Ascending aorta (tissue), 2 donors: ENCODE measurements around the gene FGFBP2. TPM values are rescaled to one million over a fixed set of nuclear protein-coding genes. Genes with fewer than 3 reads are reported as not detected.

Experiments
- DNase-seq, 2 donors: peaks; one replicate each; pipeline ENCODE4 v3.0.0-alpha.2; 2019; ENCODE audit warnings: low spot score in 2 of 2
- H3K27ac ChIP-seq, 2 donors: fragments of 200-600 bp; sonication (generic); one replicate each; pipeline ENCODE4 v1.5.1; 2016 to 2017; ENCODE audit warnings: mild to moderate bottlenecking in 1 of 2
- H3K27me3 ChIP-seq: fragments of 200-600 bp; sonication (generic); one replicate; pipeline ENCODE4 v1.5.1; 2017
- H3K36me3 ChIP-seq, 2 donors: fragments of 200-600 bp; sonication (generic); one replicate each; pipeline ENCODE4 v1.5.1; 2016
- H3K4me1 ChIP-seq, 2 donors: fragments of 200-600 bp; sonication (generic); one replicate each; pipeline ENCODE4 v1.5.1; 2016 to 2017; ENCODE audit warnings: mild to moderate bottlenecking in 1 of 2
- H3K4me3 ChIP-seq, 2 donors: fragments of 200-600 bp; sonication (generic); one replicate each; pipeline ENCODE4 v1.5.1; 2016 to 2017; ENCODE audit warnings: mild to moderate bottlenecking in 1 of 2
- H3K9me3 ChIP-seq, 2 donors: fragments of 200-600 bp; sonication (generic); one replicate each; pipeline ENCODE4 v1.5.1; 2016
- CTCF ChIP-seq, 3 experiments: fragments of 200-600 bp in 2 of 3; fragments of 450-650 bp in 1 of 3; sonication (generic) in 2 of 3; IDR thresholded peaks; one replicate each; pipeline ENCODE4 v1.5.1; 2016 to 2019; ENCODE audit warnings: antibody characterized with exemption in 3 of 3, mild to moderate bottlenecking in 1 of 3, moderate library complexity in 1 of 3
- intact Hi-C: fragments of 100-400 bp; cut with DNase I; formaldehyde crosslinking; loops from one replicate; pipeline ENCODE4 v1.15.1; 2023
- total RNA-seq: library from RNA; depleted of rRNA; stranded (reverse); fragments of >200 nt; gene quantifications from one replicate; pipeline ENCODE4 v1.1.0, GENCODE V29; 2016

FGFBP2 gene
- total RNA-seq, 1 donor from 2014 or later, result not detected

GRCh38 chr4:15929540-15929939 is 33.4 kb downstream of the FGFBP2 start:
- Histone ChIP-seq H3K27ac (no peak overlapping the region), H3K9me3 (no peaks in the 10 kb centered on the region), H3K36me3 (no peaks in the 10 kb centered on the region), H3K27me3 (no peaks in the 10 kb centered on the region), H3K4me1 (no peaks in the 10 kb centered on the region), H3K4me3 (no peak overlapping the region)
- DNase-seq, result no peak
- no peak for TF ChIP-seq CTCF (IDR thresholded peaks at IDR 0.05)
- intact Hi-C loops, result no loop called here

DNA sequence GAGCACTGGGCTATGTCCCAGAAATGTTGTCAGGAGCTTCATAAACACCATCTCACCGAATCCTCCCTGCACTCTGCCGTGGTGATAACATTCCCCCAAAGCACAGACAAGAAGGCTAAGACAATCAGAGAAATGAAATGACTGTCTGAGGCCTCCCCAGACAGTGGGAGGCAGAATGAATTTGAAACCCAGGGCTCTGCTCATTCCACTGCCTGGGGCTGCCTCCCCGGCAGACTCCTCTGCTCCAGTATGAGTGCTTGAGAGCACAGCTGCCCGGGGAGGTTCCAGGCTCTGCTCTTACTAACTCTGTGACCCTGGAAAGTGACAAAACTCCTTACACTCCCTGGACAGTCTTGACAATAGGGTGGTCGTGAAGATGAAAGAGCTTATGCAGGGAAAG is 34.1 kb downstream of the FGFBP2 start:
- TF ChIP-seq CTCF (IDR thresholded peaks at IDR 0.05), result no peak
- H3K27ac ChIP-seq, result no peak overlapping the region

GRCh38 chr4:15926486-15926885 is 36.5 kb downstream of the FGFBP2 start:
- Histone ChIP-seq H3K4me3 (no peak overlapping the region), H3K27me3 (no peaks in the 10 kb centered on the region), H3K9me3 (no peaks in the 10 kb centered on the region), H3K4me1 (no peaks in the 10 kb centered on the region), H3K27ac (no peak overlapping the region), H3K36me3 (no peaks in the 10 kb centered on the region)
- no peak for DNase-seq
- no peak for TF ChIP-seq CTCF (IDR thresholded peaks at IDR 0.05)
- intact Hi-C loops, result no loop called here

More for the DNA sequence above, 34.1 kb downstream of the FGFBP2 start:
- Histone ChIP-seq H3K9me3 (no peaks in the 10 kb centered on the region), H3K4me3 (no peak overlapping the region), H3K4me1 (no peaks in the 10 kb centered on the region), H3K36me3 (no peaks in the 10 kb centered on the region), H3K27me3 (no peaks in the 10 kb centered on the region)
- no peak for DNase-seq
- intact Hi-C loops, result no loop called here

GRCh38 chr4:15925830-15926229 is 37.1 kb downstream of the FGFBP2 start:
- no peak for TF ChIP-seq CTCF (IDR thresholded peaks at IDR 0.05)
- Histone ChIP-seq H3K9me3 (no peaks in the 10 kb centered on the region), H3K4me1 (peaks cover 0 to 2% of the 10 kb centered on the region in 2 donors), H3K36me3 (no peaks in the 10 kb centered on the region), H3K4me3 (no peak overlapping the region), H3K27ac (no peak overlapping the region), H3K27me3 (no peaks in the 10 kb centered on the region)
- no peak for DNase-seq
- intact Hi-C loops, result no loop called here

- no peak overlapping the region for H3K27ac ChIP-seq
- no peak overlapping the region for H3K4me3 ChIP-seq
- no peaks in the 10 kb centered on the region for H3K9me3 ChIP-seq
- DNase-seq, result no peak
- peaks cover 0 to 4% of the 10 kb centered on the region in 2 donors for H3K4me1 ChIP-seq
- TF ChIP-seq CTCF (IDR thresholded peaks at IDR 0.05), result no peak
- no peaks in the 10 kb centered on the region for H3K36me3 ChIP-seq
- intact Hi-C loops, result no loop called here
- no peaks in the 10 kb centered on the region for H3K27me3 ChIP-seq
These were observed 41.4 kb downstream of the FGFBP2 start for GRCh38 chr4:15921592-15921932.
